Neural crest cell (in vitro differentiated cells): Measurements from ENCODE around the gene CXCR5. TPM values are rescaled to one million over a fixed set of nuclear protein-coding genes. Genes with fewer than 3 reads are reported as not detected.

Experiments used
- DNase-seq: peaks from one replicate; pipeline ENCODE4 v3.0.0; 2021; ENCODE audit warnings: low read depth, mixed read lengths, low spot score
- H3K27ac Mint-ChIP-seq: one replicate; pipeline ENCODE4 v1.8.0; 2021; ENCODE audit warnings: mild to moderate bottlenecking, mixed read lengths; ENCODE audit not compliant: unreplicated experiment
- H3K27me3 Mint-ChIP-seq: 2 replicates; pipeline ENCODE4 v1.8.0; 2021; ENCODE audit warnings: low read depth, mild to moderate bottlenecking, mixed read lengths
- H3K36me3 Mint-ChIP-seq: 2 replicates; pipeline ENCODE4 v1.8.0; 2021; ENCODE audit warnings: low read depth, mild to moderate bottlenecking, mixed read lengths
- H3K4me1 Mint-ChIP-seq: 2 replicates; pipeline ENCODE4 v1.8.0; 2021; ENCODE audit warnings: mixed read lengths
- H3K4me3 Mint-ChIP-seq: one replicate; pipeline ENCODE4 v1.8.0; 2021; ENCODE audit warnings: mild to moderate bottlenecking, mixed read lengths
- H3K9me3 Mint-ChIP-seq: 2 replicates; pipeline ENCODE4 v1.8.0; 2021; ENCODE audit warnings: mixed read lengths
- total RNA-seq: library from RNA; stranded (reverse); gene quantifications from 2 replicates; pipeline ENCODE4 v1.2.1, GENCODE V29; 2021
- TF ChIP-seq, protein P1 (sequence below): fragments of 200-600 bp; sonication (generic); conservative IDR thresholded peaks from 2 replicates; pipeline ENCODE4 v1.5.0; 2021; ENCODE audit warnings: antibody characterized with exemption, mild to moderate bottlenecking

Gene CXCR5
- total RNA-seq, 1 donor from 2014 or later: not detected

DNA sequence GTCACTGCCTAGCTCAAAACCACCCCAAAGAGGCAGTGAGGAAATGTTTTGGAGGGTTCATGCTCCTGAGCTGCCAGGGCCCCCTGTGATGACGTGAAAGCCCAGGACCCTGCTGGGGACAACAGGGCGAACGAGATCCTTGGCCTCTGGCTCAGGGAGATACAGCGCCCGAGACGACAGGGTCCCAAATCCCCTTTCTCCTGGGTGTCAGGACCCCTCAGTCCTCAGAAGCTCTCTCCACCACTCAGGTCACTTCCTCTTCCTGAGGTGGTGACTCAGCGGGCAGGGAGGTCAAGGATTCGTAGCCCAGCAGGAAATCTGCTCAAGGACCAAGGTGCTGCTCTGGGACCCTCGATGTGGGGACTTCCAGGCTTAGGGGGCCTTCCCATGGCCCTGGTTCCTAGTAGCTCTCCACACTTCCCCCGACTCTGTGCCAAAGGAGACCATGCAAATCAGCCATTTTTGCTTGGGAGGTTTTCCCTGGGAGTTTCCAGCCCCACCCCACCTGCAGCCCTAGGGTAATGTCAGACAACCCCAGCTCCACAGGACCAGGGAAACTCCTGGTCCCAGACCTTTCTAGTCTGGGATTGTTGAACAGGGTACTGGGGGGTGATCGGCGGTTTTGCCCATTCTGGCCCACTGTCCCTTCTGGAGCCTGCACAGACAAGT, 29.2 kb downstream of the CXCR5 start:
- no peaks in the 10 kb centered on the region for H3K36me3 Mint-ChIP-seq
- H3K27me3 Mint-ChIP-seq: no peaks in the 10 kb centered on the region
- peak overlapping the region; percentile 98 for H3K27ac Mint-ChIP-seq
- no peak for DNase-seq
- peak overlapping the region; percentile 65 for H3K4me3 Mint-ChIP-seq
- TF ChIP-seq, protein P1, sequence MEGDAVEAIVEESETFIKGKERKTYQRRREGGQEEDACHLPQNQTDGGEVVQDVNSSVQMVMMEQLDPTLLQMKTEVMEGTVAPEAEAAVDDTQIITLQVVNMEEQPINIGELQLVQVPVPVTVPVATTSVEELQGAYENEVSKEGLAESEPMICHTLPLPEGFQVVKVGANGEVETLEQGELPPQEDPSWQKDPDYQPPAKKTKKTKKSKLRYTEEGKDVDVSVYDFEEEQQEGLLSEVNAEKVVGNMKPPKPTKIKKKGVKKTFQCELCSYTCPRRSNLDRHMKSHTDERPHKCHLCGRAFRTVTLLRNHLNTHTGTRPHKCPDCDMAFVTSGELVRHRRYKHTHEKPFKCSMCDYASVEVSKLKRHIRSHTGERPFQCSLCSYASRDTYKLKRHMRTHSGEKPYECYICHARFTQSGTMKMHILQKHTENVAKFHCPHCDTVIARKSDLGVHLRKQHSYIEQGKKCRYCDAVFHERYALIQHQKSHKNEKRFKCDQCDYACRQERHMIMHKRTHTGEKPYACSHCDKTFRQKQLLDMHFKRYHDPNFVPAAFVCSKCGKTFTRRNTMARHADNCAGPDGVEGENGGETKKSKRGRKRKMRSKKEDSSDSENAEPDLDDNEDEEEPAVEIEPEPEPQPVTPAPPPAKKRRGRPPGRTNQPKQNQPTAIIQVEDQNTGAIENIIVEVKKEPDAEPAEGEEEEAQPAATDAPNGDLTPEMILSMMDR: no peak
- H3K4me1 Mint-ChIP-seq: peaks cover 71% of the 10 kb centered on the region
- H3K9me3 Mint-ChIP-seq: no peaks in the 10 kb centered on the region

DNA sequence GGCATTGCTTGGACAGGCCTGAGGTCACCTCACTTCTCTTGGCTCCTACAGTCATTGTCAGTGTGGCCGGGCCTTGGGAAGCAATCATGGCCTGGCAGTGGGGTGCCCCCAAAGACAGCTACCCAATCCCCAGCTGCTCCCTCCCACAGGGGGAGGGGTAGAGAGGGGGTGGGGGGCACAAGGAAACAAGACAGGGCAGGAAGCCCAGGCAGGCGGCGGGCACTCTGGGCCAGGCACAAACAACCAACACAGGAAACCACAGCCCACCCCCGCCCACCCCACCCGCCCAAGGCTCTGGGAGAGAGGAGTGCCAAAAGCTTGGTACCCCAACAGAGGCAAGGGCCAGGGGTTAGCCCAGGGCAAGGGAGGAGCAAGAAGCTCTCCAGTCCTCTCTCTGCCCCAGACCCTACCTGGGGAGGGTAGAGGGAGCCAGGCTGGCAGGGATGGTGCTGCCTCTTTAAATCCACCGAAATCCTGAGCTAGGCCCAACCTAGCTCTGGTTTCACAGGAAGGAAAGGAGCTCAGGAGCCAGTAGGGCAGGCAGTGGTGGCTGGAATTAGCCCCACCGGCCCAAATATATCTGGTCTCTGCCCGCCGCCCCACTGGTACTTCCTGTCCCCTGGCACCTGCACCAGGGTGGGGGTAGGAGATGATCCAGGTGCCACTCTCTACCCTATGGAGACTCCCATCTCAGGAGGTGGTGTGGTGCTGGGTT, 29.9 kb downstream of the CXCR5 start:
- DNase-seq: no peak
- TF ChIP-seq, protein P1: no peak
- Mint-ChIP-seq H3K9me3 (no peaks in the 10 kb centered on the region), H3K27me3 (no peaks in the 10 kb centered on the region), H3K4me1 (peaks cover 78% of the 10 kb centered on the region), H3K4me3 (peak overlapping the region; percentile 65), H3K36me3 (no peaks in the 10 kb centered on the region), H3K27ac (no peak overlapping the region)

DNA sequence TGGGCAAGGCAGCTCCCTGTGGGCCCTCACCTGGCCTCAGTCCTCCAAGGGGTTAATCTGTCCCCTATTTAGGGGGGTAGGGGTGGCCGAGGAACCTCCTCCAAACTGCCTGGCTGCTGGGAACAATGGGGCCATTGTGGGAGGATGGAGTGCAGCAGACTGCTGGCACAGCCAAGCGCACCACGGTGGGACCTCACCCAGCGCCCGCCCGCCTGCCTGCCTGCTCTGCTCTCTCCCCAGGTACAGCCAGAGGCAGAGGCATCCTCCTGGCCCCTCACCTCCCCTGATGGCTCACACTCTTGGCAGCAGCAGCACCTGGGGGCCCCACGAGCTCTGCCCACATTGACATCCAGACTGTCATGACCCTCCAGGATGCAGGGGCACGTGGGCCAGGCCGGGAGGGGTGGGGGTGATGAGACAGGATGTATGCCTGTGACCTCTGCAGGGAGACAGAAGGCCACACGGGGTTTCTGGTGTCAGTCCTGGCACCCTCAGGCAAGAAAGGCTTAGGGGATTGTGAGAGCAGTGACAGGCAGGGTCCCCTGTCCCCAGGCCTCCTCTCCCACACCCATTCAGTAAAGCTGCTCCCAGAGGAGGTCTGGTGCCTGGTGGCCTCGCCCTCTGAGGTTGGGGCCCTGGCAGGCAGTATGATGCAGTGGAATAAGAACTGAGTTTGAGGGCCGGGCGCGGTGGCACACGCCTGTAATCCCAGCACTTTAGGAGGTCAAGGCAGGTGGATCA, 30.7 kb downstream of the CXCR5 start:
- Mint-ChIP-seq H3K9me3 (no peaks in the 10 kb centered on the region), H3K27ac (peak overlapping the region; percentile 67), H3K4me1 (peaks cover 78% of the 10 kb centered on the region), H3K36me3 (no peaks in the 10 kb centered on the region), H3K27me3 (no peaks in the 10 kb centered on the region), H3K4me3 (peak overlapping the region; percentile 16)
- TF ChIP-seq, protein P1: no peak
- no peak for DNase-seq

- Mint-ChIP-seq H3K27me3 (no peaks in the 10 kb centered on the region), H3K4me3 (peak overlapping the region; percentile 16), H3K4me1 (peaks cover 81% of the 10 kb centered on the region), H3K27ac (no peak overlapping the region), H3K36me3 (no peaks in the 10 kb centered on the region), H3K9me3 (no peaks in the 10 kb centered on the region)
- DNase-seq: no peak
- TF ChIP-seq, protein P1: no peak
Observed at GRCh38 chr11:118914987-118915386, 31.3 kb downstream of the CXCR5 start.

DNA sequence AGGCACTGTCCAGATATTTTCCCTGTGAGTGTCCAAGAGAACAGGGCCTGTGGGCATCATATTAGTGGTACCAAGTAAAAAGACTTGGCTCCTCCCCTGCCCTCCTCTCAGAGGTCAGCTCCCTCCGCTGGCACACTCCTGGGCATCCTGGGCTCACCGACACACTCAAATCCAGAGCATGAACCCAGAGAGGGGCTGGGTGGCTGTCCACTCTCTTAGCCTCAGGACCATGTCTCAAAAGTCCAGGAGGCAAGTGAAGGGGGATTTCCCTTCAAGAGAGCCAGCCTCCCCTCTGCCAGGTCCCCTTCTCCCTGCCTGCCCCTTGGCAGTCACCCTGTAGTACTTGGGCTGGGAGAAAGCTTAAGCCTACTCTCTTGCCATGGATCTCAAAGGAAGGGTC, 31.7 kb downstream of the CXCR5 start:
- H3K4me1 Mint-ChIP-seq: peaks cover 85% of the 10 kb centered on the region
- H3K27ac Mint-ChIP-seq: no peak overlapping the region
- DNase-seq: no peak
- TF ChIP-seq, protein P1: no peak
- no peaks in the 10 kb centered on the region for H3K27me3 Mint-ChIP-seq
- no peaks in the 10 kb centered on the region for H3K36me3 Mint-ChIP-seq
- H3K9me3 Mint-ChIP-seq: no peaks in the 10 kb centered on the region
- H3K4me3 Mint-ChIP-seq: peak overlapping the region; percentile 16
